Cerebellar nuclear complex (tissue), 1 donor: ENCODE results near the gene SLC7A6OS.

Experiments used
- DNase-seq, 2 experiments: peaks; one replicate each; lab custom pipeline; 2025; lab: John Stamatoyannopoulos, UW

Gene SLC7A6OS

DNA sequence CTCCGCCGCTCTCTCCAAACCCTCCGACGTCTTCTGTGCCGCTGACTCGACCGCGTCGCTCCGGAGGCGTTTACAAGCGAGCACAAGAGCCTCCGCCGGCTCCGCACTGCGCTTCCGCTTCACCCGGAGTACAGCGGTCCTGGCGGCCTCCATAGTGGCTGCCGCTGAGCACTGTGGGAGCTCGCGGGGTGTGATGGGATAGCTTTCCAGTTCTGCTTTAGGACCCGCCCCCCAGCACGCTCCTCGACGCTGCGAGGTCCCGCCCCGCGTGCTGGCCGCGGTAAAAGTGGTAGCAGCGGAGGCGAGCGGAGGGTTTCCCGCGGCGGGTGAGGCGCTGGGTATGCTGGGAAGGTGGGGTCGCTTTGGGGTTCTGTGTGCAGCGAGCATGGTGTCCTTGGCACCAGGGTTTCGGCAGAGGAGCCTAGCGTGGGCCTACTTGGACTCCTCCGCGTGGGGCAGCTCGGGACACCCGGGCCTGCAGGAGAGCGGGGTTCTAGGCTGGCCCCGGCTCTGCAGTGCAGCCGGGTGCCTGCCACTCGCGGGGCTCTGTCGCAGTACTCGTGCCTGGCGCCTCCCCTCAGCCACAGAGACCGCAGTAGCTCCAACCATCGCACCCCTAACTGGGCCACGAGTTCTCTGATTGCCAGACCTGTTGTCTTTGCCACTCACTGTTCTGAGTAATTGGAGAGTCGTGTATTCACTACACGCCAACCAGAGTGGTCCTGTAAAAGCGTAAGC is at the start of gene SLC7A6OS, which contains the start of gene PRMT7:
TSS of gene SLC7A6OS (minus strand) at position 173 of the 738 bp plus-strand sequence. CDS start at position 153, 20 bp downstream.
TSS of gene PRMT7 (plus strand) at position 246 of the 738 bp plus-strand sequence. CDS start 4,961 bp downstream, outside the sequence.
- DNase-seq, result peak; percentile 22 to 44

- no peak for DNase-seq
Measured at GRCh38 chr16:68359398-68360191, 48.8 kb upstream of the SLC7A6OS start.

DNA sequence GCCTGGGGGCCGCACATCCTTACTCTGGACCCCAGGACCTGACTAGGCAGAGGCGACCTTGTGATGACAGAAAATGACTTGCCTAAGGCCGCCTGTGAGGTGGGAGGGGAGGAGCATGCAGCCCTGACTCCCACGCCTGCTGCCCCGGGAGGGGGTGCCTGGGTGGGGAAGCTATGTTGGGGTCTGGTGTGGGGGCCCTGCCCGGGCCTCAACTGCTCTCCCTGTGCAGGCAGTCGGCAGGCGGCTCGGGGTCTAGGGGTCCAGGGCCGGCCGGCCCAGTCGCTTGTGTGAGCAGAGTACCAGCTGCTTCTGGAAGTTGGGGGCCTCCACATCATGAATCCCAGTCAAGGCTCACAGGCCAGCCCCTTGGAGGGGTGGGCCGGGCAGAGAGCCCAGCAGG is 48.2 kb upstream of the SLC7A6OS start:
- DNase-seq, result no peak

GRCh38 chr16:68357923-68358322 is 47.2 kb upstream of the SLC7A6OS start:
- no peak for DNase-seq

DNA sequence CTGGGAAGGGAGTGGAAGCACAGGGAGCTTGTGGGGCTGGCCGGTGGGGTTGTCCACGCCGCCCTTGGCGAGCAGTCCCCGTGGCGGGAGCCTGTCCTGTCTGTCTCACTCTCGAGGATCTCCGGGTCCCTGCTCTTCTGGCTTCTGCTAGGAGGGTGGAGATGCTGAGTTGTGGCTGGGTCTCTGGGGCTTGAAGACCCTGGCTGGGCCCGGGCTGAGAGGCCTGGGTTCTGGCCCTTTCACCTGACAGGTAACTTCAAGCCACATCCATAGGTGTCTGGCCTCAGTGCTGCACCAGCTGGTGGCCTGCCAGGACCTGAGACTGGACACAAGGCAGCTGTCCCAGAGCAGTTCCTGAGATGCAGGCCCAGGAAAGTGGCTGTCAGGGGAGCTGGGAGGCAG is 46.8 kb upstream of the SLC7A6OS start:
- no peak for DNase-seq

DNA sequence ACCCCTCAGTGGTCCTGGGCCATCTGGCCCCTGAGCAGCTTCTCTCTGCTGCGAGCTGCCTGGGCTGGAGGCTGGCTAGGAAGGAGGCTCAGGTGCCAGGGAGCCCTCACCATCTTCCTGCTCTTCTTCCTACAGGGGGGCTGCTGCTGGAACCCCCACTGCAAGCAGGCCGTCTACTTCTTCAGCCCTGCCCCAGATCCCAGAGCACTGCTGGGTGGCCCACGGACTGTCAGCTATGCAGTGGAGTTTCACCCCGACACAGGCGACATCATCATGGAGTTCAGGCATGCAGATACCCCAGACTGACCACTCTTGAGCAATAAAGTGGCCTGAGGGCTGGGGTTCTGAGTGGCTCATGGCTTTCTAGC is 46.2 kb upstream of the SLC7A6OS start:
- no peak for DNase-seq

GRCh38 chr16:68356249-68356918 is 45.6 kb upstream of the SLC7A6OS start:
- no peak for DNase-seq

DNA sequence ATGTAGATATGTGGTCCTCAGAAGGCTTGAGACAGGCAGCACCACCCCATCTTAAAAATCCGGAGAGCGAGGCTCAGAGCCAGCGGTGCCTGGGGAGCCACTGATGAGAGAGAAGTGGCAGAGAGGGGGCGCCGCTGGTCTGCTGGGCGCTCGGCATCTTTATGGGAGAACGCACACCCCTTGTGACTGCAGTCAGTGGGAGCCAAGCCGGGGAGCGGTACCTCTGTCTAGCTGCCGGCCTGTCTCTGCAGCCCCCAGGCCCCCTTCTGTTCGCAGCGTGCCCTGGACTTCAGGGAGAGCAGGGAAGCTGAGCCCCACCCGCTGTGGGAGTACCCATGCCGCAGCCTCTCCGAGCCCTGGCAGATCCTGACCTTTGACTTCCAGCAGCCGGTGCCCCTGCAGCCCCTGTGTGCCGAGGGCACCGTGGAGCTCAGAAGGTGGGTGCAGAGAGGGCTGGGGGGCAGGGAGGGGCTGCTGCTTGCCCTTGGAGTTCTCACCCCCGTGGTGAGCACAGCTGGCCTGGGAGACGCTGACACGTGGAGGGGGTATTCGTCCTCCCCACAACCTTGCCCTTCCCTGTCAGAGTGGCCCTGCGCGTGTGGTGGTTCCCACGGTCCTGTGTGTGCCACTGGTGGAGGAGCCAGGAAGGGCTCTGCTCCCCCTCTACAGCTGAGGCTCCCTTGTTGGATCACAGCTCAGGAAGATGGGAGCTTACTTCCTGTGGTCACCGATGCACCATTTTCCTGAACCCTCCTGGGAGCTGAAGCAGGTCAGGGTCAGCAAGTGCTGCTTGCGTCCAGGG is 44.9 kb upstream of the SLC7A6OS start:
- DNase-seq, result no peak

DNA sequence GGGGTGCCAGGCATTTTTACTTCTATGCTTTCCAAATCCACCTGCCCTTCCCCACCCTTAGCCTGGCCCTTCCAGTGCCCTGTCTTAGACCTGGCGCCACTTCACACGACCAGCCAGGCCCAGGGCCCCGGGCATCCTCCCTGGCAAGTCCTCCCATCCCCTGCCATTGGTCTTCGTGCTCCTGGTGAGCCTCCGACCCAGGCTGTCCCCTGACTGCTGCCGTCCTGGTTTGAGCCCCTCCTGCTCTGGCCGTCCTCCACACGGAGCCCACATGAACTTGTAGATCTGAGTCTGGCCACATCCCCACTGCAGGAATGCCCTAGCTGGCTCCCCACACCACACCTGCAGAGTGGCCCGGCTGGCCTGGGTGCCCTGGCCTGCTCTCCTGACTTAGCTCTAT is 44.1 kb upstream of the SLC7A6OS start:
- no peak for DNase-seq

DNA sequence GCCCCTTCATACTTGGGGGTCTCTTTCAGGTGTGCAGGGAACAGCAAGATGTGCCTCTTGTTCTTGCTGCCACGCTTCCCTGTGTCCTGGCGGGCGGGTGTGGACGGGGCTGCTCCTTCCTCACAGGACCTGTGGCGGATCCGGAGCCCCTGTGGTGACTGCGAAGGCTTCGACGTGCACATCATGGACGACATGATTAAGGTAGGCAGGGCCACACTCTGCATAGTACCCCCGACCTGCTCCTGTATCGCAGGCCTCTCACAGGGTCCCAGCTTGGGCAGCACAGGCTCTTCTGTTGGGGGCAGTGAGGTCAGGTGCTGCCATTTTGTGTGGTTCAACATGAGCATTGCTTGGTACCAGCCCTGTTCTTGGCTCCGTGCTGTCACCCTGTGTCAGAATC is 42.6 kb upstream of the SLC7A6OS start:
- DNase-seq, result no peak

- no peak for DNase-seq
Measured at GRCh38 chr16:68351991-68352431, 41.3 kb upstream of the SLC7A6OS start.

- DNase-seq, result no peak
Measured at GRCh38 chr16:68351463-68351862, 40.7 kb upstream of the SLC7A6OS start.

- DNase-seq, result no peak
Measured at GRCh38 chr16:68350813-68351350, 40.1 kb upstream of the SLC7A6OS start.

DNA sequence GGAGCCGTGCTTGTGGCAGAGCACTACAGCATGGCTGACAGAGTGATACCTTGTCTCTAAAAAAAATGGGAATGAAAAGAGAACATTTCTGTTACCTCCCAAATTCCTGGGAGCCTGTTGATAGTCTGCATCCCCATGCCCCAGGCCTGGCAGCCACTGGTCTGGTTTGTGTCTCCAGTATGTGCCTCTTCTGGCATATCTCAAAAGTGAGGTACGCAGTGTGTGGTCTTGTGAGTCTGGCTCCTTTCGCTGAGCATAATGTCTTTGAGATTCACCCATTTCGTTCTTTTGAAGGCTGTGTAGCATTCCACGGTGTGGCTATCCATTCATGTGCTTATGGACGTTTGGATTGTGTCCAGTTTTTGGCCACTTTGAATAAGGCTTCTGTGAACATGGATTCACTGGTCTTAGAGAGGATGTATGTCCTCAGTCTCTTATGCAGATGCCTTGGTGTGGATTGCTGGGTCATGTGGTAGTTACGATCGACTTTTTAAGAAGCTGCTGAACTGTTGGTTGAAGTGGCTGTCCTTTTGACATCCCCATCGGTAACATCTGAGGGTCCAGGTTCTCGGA is 39.2 kb upstream of the SLC7A6OS start:
- no peak for DNase-seq

DNA sequence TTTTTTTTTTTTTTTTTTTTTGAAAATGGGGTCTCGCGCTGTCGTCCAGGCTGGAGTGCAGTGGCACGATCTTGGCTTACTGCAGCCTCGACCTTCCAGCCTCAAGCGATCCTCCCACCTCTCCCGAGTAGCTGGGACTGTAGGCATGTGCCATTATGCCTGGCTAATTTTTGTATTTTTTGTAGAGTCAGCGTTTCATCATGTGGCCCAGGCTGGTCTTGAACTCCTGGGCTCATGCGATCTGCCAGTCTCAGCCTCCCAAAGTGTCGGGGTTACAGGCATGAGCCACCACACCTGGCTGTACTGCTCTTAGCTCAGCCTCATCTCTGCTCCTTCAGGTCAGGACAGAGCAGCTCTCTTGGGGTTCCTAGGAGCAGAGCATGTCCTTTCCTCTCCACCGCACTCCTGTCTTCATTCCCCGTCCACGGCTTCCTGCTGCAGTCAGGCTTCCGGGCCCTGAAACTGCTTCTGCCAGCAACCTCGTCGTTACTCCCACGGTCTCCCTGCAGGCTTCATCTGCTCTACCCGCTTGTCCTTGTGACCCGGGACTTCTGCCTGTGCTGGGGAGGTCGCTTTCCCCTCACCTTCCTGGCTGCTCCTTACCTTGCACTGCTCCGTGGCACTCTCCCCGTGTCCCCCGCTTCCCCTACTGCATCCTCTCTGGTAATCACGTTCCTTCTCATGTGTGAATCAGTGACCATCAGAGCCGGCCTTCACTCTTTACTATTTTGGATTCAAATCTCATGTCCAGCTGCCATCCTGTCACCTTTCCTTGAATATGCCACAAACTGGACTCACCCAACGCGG is 38.1 kb upstream of the SLC7A6OS start:
- no peak for DNase-seq

DNA sequence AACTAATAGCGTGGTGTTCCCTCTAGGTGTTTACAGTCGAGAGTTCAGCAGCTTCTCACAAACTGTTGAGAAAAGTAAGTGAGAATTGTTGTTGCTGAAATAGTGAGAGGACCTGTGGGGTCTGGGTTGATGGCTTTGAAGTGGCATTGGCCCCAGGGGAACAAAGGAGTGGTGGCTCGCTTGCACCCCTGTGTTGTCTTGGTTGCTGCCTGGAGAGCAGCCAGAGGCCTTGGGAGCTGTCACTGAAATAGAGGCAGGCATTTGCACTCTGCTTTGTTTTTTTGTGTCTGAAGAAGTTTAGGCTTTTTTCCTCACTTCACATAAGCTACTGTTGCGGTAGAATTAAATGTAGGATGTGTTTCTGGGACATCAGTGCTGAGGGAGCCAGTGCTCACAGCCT is 36.9 kb upstream of the SLC7A6OS start:
- no peak for DNase-seq

GRCh38 chr16:68346892-68347480 is 36.2 kb upstream of the SLC7A6OS start:
- DNase-seq, result no peak

DNA sequence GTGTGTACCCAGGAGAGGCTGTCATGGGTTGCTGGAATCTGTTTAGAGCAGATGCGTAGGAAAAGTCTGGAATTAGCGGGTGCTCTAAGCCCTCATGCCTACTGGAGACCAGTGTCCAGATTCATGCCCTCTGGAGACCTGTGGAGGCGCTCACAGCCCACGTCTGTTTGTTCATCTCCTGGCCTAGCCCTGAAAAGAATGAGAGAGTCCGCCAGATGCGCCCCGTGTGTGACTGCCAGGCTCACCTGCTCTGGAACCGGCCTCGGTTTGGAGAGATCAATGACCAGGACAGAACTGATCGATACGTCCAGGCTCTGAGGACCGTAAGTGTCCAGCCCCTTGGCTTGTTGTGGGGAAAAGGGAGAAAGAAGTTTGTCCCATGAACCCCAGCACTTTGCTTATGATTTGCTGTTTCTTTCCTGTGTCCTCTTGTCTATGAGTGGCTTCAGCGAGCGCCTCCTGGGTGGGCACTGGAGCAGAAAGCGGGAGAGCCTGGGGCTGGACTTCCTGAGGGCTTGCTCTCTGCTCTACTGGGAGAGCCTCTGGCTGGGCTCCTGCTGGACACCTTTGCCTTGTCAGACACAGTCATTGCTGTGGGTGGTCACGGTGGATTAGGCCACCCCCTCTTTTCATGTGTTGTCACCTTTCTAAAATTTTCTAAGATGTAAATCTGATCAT is 35.4 kb upstream of the SLC7A6OS start:
- DNase-seq, result no peak

DNA sequence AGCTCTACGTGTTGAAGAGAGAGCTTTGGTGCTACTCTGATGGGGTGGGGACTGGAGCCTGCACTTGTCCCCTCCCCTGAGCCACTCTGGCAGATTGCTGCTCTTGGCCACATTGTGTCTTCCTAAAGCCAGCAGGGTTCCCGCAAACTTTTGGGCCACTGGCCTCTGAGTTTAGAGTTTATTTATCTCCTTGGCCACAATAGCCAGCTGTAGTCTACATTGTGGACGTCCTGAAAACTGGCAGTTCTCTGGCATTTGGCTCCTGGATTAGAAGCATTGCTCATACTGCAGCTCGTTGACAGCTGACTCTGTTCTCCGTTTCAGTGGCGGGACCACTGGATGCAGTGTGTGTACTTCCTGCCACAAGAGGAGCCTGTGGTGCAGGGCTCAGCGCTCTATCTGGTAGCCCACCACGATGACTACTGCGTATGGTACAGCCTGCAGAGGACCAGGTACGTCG is 34.6 kb upstream of the SLC7A6OS start:
- no peak for DNase-seq
